T-helper 2 cell (primary cell): ENCODE results near the gene KIF9.
"Not testable (repeated sequence)": the region's sequence is repeated elsewhere in the genome, so short reads cannot be mapped to it uniquely, and the experiment has no call there.

ENCODE experiments used
- DNase-seq, 5 experiments: peaks; one replicate each; pipeline versions ENCODE4 v3.0.0 to v3.0.0-alpha.2; 2012 to 2022

Gene KIF9

GRCh38 chr3:47180011-47180410 lies 102.6 kb downstream of the KIF9 start:
- not testable (repeated sequence) for DNase-seq
